Right cardiac atrium (tissue), 5 donors: ENCODE results near the gene CLIP2. TPM values are rescaled to one million over a fixed set of nuclear protein-coding genes. Genes with fewer than 3 reads are reported as not detected.

Experiments
- ATAC-seq, 2 donors: fragments of 200-7000 bp; cut with Tn5 transposase; one replicate each; pipeline versions ENCODE4 v1.8.0 to v1.9.1; 2020; ENCODE audit warnings: moderate library complexity in 2 of 2, mild to moderate bottlenecking in 1 of 2
- DNase-seq, 3 donors: peaks; one replicate each; pipeline ENCODE4 v3.0.0-alpha.2; 2020
- H3K27ac ChIP-seq: one replicate; pipeline ENCODE4 v1.5.1; 2013; ENCODE audit warnings: mild to moderate bottlenecking, low read length, control low read depth, moderate library complexity
- H3K27me3 ChIP-seq: one replicate; pipeline ENCODE4 v1.6.1; 2013; ENCODE audit not compliant: control insufficient read depth, insufficient read depth
- H3K4me1 ChIP-seq: one replicate; pipeline ENCODE4 v1.6.1; 2013; ENCODE audit warnings: low read length; ENCODE audit not compliant: control insufficient read depth, insufficient read depth
- H3K4me3 ChIP-seq: one replicate; pipeline ENCODE4 v1.5.1; 2013; ENCODE audit warnings: low read length, control low read depth
- H3K9me3 ChIP-seq: one replicate; pipeline ENCODE4 v1.6.1; 2013; ENCODE audit warnings: low read length; ENCODE audit not compliant: control insufficient read depth
- WGBS: extraction: QIAGEN DNeasy Blood & Tissue Kit; methylation state at CpG from one replicate; pipeline ENCODE4 v1.1.7; 2013; 5-methylcytosine and 5-hydroxymethylcytosine counted together
- intact Hi-C, 4 donors: fragments of 100-400 bp; cut with DNase I; formaldehyde crosslinking; loops; one replicate each; pipeline versions ENCODE4 v1.11.0 to v1.14.0; 2022 to 2023
- polyA plus RNA-seq: library from polyadenylated mRNA; stranded (reverse); fragments of 200-250 nt; gene quantifications from one replicate; pipeline ENCODE4 v1.2.3, GENCODE V29; 2013
- total RNA-seq, 4 donors: library from RNA; stranded (reverse); fragmentation: NEBNext Ultra II Directional; extraction: Animal tissue kit (Norgen Biotek cat#: 25700); gene quantifications; one replicate each; pipeline ENCODE4 v1.2.1, GENCODE V29; 2021
- donor health status: healthy with polysubstance abuse.
- donor health status: DM: no; HTN: yes; CAD: no.
- donor health status: DM: no; HTN: no; CAD: no.
- donor health status: DM: no; HTN: yes; CAD: no; lungs with severe emphysema.
- donor health status: DM: yes; HTN: yes; CAD: no.

Gene CLIP2
- total and polyA plus RNA-seq, 5 donors, result 6.3 to 9.4 (median 8.7) TPM

GRCh38 chr7:74289659-74290552 lies 699 bp downstream of the CLIP2 start:
- H3K4me3 ChIP-seq, result peak overlapping the region; percentile 96
- ATAC-seq, result peak; percentile 30 to 31
- whole genome bisulfite sequencing, result 2% methylated on average over 58 of the region's 60 CpGs
- H3K9me3 ChIP-seq, result no peaks in the 10 kb centered on the region
- DNase-seq, result peak; percentile 59 to 86 (median 82)
- peaks cover 6% of the 10 kb centered on the region for H3K4me1 ChIP-seq
- intact Hi-C loops, result loop anchor here in 2 of 4 donors (10.0 kb wide), 2 partner anchors 85 to 105 kb away; no protein-coding TSS in a partner anchor
- no peaks in the 10 kb centered on the region for H3K27me3 ChIP-seq
- H3K27ac ChIP-seq, result no peak overlapping the region

- Histone ChIP-seq H3K27ac (no peak overlapping the region), H3K4me1 (peaks cover 6% of the 10 kb centered on the region), H3K9me3 (no peaks in the 10 kb centered on the region), H3K27me3 (no peaks in the 10 kb centered on the region), H3K4me3 (peak overlapping the region; percentile 96)
- 21% methylated on average over 9 of the region's 9 CpGs for WGBS
- intact Hi-C loops, result loop anchor here in 2 of 4 donors (10.0 kb wide), 2 partner anchors 84 to 104 kb away; no protein-coding TSS in a partner anchor
- no peak for ATAC-seq
- no peak for DNase-seq
Observed at GRCh38 chr7:74290553-74290950, 1.3 kb downstream of the CLIP2 start.

- ATAC-seq (no peak), DNase-seq (no peak)
- 72% methylated on average over 10 of the region's 10 CpGs for WGBS
- Histone ChIP-seq H3K9me3 (no peaks in the 10 kb centered on the region), H3K4me3 (no peak overlapping the region), H3K27me3 (no peaks in the 10 kb centered on the region), H3K27ac (no peak overlapping the region), H3K4me1 (peaks cover 6% of the 10 kb centered on the region)
- intact Hi-C loops, result loop anchor here in 2 of 4 donors (10.0 kb wide), 2 partner anchors 84 to 104 kb away; no protein-coding TSS in a partner anchor
Observed at GRCh38 chr7:74290981-74291441, 1.8 kb downstream of the CLIP2 start.

GRCh38 chr7:74291535-74291934 lies 2.3 kb downstream of the CLIP2 start:
- intact Hi-C loops, result loop anchor here in 2 of 4 donors (10.0 kb wide), 2 partner anchors 83 to 103 kb away; no protein-coding TSS in a partner anchor
- DNase-seq, result no peak
- H3K4me3 ChIP-seq, result no peak overlapping the region
- no peaks in the 10 kb centered on the region for H3K27me3 ChIP-seq
- ATAC-seq, result no peak
- H3K27ac ChIP-seq, result no peak overlapping the region
- 81% methylated on average over 5 of the region's 5 CpGs for WGBS
- H3K9me3 ChIP-seq, result no peaks in the 10 kb centered on the region
- peaks cover 6% of the 10 kb centered on the region for H3K4me1 ChIP-seq

- ATAC-seq (no peak), DNase-seq (no peak)
- 74% methylated on average over 18 of the region's 18 CpGs for WGBS
- Histone ChIP-seq H3K4me1 (peaks cover 6% of the 10 kb centered on the region), H3K27ac (no peak overlapping the region), H3K27me3 (no peaks in the 10 kb centered on the region), H3K4me3 (no peak overlapping the region), H3K9me3 (no peaks in the 10 kb centered on the region)
- intact Hi-C loops, result loop anchor here in 2 of 4 donors (10.0 kb wide), 2 partner anchors 82 to 102 kb away; no protein-coding TSS in a partner anchor
Observed at GRCh38 chr7:74292757-74293576, 3.8 kb downstream of the CLIP2 start.

- Histone ChIP-seq H3K27me3 (no peaks in the 10 kb centered on the region), H3K4me1 (peaks cover 4% of the 10 kb centered on the region), H3K9me3 (no peaks in the 10 kb centered on the region), H3K4me3 (no peak overlapping the region), H3K27ac (no peak overlapping the region)
- intact Hi-C loops, result loop anchor here in 2 of 4 donors (10.0 kb wide), 2 partner anchors 81 to 101 kb away; no protein-coding TSS in a partner anchor
- WGBS, result 68% methylated on average over 4 of the region's 4 CpGs
- DNase-seq (no peak), ATAC-seq (no peak)
Observed at GRCh38 chr7:74293577-74293908, 4.3 kb downstream of the CLIP2 start.

- H3K4me1 ChIP-seq, result no peaks in the 10 kb centered on the region
- ATAC-seq (peak in 1 of 2 donors; percentile 70), DNase-seq (peak; percentile 64 to 74 (median 71))
- peak overlapping the region; percentile 62 for H3K27ac ChIP-seq
- intact Hi-C loops, result loop anchor here in 2 of 4 donors (10.0 kb wide), 2 partner anchors 80 to 100 kb away; no protein-coding TSS in a partner anchor
- H3K27me3 ChIP-seq, result no peaks in the 10 kb centered on the region
- H3K4me3 ChIP-seq, result no peak overlapping the region
- WGBS, result 38% methylated on average over 17 of the region's 17 CpGs
- H3K9me3 ChIP-seq, result no peaks in the 10 kb centered on the region
Observed at GRCh38 chr7:74294191-74294998, 5.2 kb downstream of the CLIP2 start.

GRCh38 chr7:74297516-74298233 lies 8.5 kb downstream of the CLIP2 start:
- intact Hi-C loops, result loop anchor here in 2 of 4 donors (10.0 kb wide), 2 partner anchors 77 to 97 kb away; no protein-coding TSS in a partner anchor
- H3K4me1 ChIP-seq, result no peaks in the 10 kb centered on the region
- WGBS, result 92% methylated on average over 15 of the region's 15 CpGs

GRCh38 chr7:74299401-74299800 lies 10.2 kb downstream of the CLIP2 start:
- intact Hi-C loops, result loop anchor here in 2 of 4 donors (10.0 kb wide), 2 partner anchors 75 to 95 kb away; no protein-coding TSS in a partner anchor
- Histone ChIP-seq H3K27ac (no peak overlapping the region), H3K4me3 (no peak overlapping the region), H3K9me3 (no peaks in the 10 kb centered on the region), H3K4me1 (no peaks in the 10 kb centered on the region), H3K27me3 (no peaks in the 10 kb centered on the region)
- ATAC-seq (no peak), DNase-seq (no peak)
- 97% methylated on average over 8 of the region's 8 CpGs for WGBS

More at GRCh38 chr7:74297516-74298233, 8.5 kb downstream of the CLIP2 start:
- Histone ChIP-seq H3K9me3 (no peaks in the 10 kb centered on the region), H3K27ac (no peak overlapping the region), H3K4me3 (no peak overlapping the region), H3K27me3 (no peaks in the 10 kb centered on the region)
- no peak for DNase-seq
- ATAC-seq, result no peak
